HS-5 (cell line): ENCODE data around the gene KCNS3.

Source experiments
- DNase-seq: peaks from one replicate; pipeline ENCODE4 v3.0.0-alpha.2; 2012; ENCODE audit warnings: low read depth

The KCNS3 gene

GRCh38 chr2:17878281-17879136 lies at the start of gene KCNS3:
TSS of gene KCNS3 (plus strand) at chr2:17878667. CDS start at chr2:17931009, 52,342 bp downstream.
- peak; percentile 15 for DNase-seq

DNA sequence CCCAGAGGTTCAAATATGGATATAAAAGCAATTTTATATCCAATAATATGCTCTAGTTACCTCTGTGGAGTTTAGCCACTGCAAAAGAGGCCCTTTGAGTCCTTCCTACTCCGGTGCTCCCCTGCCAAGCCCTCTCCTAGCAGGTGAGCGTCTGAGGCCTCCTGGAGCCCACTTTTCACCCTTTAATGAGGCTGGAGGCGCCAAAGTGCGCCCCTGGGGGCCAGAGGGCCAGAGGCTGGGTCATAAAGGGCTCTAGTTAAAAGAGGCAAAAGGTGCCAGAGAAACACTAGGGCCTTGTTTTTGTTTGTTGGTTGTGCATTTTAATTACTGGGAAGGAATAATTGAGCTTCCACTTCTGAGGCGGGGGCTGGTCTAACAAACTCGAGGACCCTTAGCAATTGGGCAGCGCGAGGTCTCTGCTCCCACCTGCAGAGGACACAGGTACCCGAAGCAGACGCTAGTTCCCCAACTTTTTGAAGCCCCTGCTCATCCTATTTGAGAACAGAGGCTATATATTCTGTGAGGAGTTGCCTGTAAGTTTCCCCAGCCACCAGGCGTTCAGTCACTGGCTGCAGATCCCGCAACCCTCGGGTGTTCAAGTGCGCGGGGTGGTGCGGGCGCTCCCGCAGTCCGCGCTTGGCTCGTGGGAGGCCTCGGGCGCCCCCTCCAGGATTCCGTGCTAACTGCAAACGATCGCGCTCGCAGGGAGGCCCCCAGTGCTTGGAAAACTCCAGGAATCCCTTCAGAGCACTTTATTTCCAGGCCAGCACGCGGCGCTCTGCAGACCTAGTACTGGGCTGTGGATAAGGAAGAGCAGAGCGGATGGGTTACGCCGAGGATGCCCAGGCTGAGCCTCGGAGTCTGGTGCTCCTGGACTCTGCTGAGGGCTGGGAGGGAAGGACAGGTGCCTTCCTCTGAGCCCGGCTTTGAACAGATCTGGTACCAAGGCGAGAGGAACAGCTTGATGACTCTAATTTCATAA lies 48.1 kb upstream of the KCNS3 start:
- DNase-seq = peak; percentile 8

DNA sequence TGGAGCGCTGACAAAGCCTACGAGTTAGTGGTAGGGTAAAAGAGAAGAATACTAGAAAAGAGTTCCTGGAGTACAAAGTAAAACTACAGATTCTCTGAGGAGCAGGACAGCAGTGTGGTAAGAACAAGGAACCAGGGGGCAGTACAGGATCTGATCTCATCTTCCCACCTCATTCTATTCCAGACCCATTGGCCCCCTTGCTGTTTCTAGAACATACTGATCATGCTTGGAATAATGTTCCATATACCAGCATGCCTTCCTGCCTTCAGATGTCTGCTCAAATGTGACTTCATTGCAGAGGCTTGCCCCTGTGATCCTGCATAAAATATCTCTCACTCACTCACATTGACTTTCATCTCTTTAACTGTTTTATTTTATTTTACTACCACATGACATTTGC lies 43.0 kb upstream of the KCNS3 start:
- no peak for DNase-seq

- no peak for DNase-seq
These were observed 38.5 kb upstream of the KCNS3 start for GRCh38 chr2:17839959-17840358.

- no peak for DNase-seq
These were observed 35.0 kb upstream of the KCNS3 start for GRCh38 chr2:17843457-17843856.

DNA sequence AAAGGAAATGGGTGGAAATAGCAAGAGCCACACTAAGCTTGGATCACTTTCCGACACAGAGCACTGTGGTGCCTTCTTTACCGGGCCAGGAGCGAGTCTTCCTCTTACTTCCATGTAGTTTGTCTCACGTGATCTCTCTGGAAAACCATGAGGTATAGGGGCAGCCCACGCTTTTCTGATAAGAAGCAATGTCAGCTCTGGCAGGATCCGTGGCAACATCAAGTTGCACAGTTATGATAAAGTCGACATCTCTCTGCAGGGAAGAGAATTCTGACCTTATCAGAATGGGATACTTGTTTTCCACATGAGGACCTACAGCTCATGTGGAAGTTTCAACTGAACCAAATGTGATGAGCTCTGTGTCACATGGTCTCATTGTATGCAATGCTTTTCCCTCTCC lies 32.7 kb upstream of the KCNS3 start:
- no peak for DNase-seq

- DNase-seq = no peak
These were observed 31.8 kb upstream of the KCNS3 start for GRCh38 chr2:17846676-17847075.

DNA sequence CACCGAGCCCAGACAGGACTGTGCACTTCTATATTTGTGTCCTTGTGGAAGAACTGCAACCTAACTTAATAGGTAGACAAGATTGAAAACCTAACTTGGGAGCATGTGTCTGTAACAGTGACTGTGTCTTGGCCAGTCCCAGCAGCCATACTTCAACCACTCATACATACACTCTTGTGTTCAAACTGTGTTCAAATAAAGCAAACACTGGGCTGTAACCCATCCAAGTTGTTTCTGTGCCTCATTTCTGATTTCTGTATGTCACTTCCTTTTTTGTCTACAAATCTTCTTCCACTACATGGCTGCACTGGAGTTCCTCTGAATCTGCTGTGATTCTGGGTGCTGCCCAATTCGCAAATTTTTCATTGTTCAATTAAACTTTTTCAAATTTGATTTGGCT lies 31.2 kb upstream of the KCNS3 start:
- no peak for DNase-seq

- no peak for DNase-seq
These were observed 29.2 kb upstream of the KCNS3 start for GRCh38 chr2:17849275-17849674.

DNA sequence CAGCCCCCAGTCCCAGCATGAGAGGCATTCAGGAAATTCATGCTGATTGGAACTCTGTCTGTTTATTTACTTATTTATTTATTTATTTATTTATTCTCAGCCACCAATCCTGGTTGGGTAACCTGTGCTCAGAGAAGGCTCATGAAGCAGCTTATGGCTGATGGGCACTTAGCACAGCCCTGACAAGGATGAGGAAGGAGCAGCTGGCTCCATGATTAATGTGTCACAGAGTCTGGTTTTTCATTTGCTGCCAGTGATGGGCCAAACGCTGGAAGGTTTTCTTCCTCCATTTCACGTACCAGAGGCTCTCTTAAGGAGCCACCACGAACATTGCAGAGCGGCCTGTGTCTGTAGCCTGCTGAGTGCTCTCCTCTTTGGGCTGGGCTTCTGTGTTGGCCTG lies 28.3 kb upstream of the KCNS3 start:
- no peak for DNase-seq

GRCh38 chr2:17851731-17852585 lies 26.5 kb upstream of the KCNS3 start:
- peak; percentile 53 for DNase-seq

- DNase-seq = no peak
These were observed 24.7 kb upstream of the KCNS3 start for GRCh38 chr2:17853799-17854198.

- DNase-seq = no peak
These were observed 21.4 kb upstream of the KCNS3 start for GRCh38 chr2:17857021-17857420.

- no peak for DNase-seq
These were observed 20.4 kb upstream of the KCNS3 start for GRCh38 chr2:17858064-17858463.

- no peak for DNase-seq
These were observed 14.9 kb upstream of the KCNS3 start for GRCh38 chr2:17863539-17863938.

DNA sequence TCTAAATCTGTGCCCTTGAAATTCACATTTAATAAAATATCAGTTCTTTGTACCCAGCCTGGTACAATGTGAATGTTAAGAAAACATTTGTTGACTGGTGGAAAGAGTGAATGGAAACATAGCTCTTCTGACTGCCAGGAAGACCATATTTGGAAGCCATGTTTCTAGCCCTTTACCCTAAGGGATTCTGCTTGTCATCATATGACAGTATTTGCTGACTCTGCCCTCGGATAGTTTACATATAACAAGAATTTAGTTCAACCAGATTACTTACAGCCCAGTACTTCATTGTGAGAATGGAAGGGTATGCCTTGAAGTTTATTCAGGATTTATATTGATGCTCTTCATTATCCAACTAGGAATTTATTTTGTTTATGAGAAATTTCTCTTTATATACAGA lies 13.8 kb upstream of the KCNS3 start:
- no peak for DNase-seq

DNA sequence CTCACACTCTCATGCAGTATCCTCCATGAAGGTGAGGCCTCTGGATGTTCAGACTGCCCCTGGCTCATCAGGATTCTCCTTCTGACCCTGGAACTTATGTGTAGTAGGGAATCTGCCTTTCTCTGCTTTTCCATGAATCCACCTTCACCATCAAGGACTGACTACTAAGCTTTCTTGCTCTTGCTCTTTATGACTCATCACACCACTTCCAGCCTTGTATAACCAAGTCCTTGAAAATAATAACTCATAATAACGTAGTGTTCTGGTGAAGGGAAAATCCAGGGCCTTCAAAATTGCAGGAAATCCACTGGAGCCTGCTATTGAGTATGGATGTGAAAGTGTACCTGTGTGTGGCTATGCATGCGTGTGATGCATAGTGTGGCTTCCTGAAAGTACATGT lies 11.3 kb upstream of the KCNS3 start:
- no peak for DNase-seq

DNA sequence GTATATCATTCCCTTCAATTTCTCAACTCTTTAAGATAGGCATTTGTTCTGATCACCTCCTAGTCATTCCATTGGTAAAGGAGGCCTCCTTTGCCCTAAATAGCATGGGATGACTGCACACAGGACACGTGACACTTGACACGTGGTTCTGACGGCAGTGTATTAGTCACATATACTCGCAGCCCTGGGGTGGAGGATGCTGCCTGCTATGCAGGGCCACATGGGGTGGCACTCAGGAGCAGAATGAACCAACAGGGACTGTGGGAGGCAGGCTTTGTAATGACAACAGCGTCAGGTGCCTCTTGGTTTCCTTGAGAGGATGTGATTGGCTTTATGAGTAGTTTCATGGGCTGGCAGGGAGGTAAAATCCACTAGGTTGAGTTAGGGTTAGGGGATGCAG lies 9.3 kb upstream of the KCNS3 start:
- DNase-seq = no peak

DNA sequence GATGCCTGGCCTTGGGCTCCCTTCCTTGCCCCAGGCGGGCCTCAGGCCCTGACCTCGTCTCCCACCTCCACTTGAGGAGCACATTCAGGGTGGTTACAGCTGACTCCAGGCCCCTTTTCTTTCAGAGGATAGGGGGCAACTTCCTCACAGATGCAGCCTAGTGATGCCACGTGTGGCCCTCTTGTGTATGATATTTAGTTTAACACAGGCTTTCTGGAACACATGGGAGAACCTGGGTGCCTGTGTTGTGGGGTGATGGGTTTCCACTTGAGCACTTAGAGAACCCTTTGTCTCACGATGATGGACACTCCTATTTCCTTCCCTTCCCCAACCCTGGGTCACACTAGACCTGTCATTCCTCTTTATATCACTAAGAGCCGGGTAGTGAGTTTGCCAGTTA lies 6.8 kb upstream of the KCNS3 start:
- no peak for DNase-seq

DNA sequence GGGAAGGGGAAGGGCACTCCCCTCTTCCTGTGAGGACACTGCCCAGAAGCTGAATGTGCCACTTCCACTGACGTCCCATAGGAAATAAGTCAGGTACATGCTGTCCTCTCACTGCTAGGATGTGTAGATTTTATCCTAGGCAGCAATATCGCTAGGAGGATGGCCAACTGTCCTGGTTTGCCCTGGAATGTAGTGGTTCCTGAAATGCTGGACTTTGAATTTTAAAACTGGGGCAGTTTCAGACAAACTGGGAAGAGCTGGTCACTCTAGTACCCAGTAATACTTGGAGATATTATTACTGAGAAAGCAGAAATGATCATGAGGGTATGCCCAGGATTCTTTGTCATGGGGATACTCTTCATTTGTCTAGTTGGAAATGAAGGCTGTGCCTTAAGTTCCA lies 5.4 kb upstream of the KCNS3 start:
- DNase-seq = no peak

DNA sequence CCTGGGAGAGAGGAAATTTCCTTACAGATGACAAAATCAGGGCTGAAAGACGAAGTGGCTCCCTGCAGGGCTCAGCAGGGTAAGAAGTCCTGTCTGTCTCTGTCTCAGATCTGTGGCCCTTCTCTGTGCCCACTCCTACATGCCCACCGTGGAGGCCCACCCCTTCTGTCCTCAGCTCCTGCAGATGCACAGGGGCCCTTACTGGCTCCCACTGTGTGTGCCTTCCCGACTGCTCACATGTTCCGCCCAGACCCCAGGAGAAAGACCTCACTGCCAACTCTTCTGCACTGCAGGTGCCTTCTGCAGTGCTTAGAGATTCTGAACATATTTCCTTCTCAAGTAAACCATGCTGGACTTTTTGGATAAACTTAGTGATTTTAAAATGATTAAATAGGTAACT lies 1.9 kb upstream of the KCNS3 start:
- DNase-seq = no peak

DNA sequence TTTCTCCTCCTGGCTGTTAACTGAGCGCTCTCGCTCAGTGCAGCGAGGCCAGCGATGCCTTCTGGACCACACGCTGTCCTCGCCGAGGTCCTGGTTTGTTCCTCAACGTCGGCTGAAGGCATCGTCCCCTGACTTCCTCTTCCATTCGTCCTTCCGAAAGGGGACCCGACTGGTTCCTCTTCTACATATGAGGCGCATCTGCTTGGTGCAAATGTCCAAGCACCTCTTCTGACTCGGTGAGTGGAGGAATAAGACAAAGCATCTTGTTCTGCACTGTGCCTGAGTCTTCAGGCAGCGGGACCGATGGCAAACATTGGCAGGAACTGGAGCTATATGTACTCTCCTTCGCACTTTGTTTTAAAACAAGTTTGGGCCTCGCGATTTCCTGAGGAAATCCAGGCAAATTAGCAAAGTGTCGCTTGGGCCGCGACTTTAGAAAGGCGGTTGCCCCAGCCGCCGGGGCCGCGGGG lies 621 bp upstream of the KCNS3 start:
- DNase-seq = no peak
